GM06990 (cell line): Measurements from ENCODE around the gene RHOBTB3.
A peak's percentile ranks its signal among the peaks of the same experiment; 100 is the strongest.
"Not testable (repeated sequence)": the region's sequence is repeated elsewhere in the genome, so short reads cannot be mapped to it uniquely, and the experiment has no call there.

Experiments used
- DNase-seq: peaks from one replicate; pipeline ENCODE4 v3.0.0-alpha.2; 2011; ENCODE audit not compliant: insufficient read length; ENCODE audit errors: extremely low read depth
- H3K27me3 ChIP-seq: replicated peaks from 2 replicates; pipeline ENCODE4 v1.6.0; 2011; ENCODE audit warnings: low read length; ENCODE audit not compliant: control insufficient read depth, insufficient read depth
- H3K36me3 ChIP-seq: 2 replicates; pipeline ENCODE4 v1.5.1; 2011; ENCODE audit warnings: low read length; ENCODE audit not compliant: control insufficient read depth, insufficient read depth
- H3K4me3 ChIP-seq: replicated peaks from 2 replicates; pipeline ENCODE4 v1.5.1; 2011; ENCODE audit warnings: low read depth, mild to moderate bottlenecking, control low read depth, low read length
- CTCF ChIP-seq: IDR thresholded peaks from 2 replicates; pipeline ENCODE4 v1.5.1; 2011; ENCODE audit warnings: low read length, control low read depth, mild to moderate bottlenecking, inconsistent platforms; ENCODE audit not compliant: insufficient read depth, poor library complexity, severe bottlenecking

RHOBTB3 gene

GRCh38 chr5:95808686-95809413 lies 77.7 kb downstream of the RHOBTB3 start:
- H3K4me3 ChIP-seq: peak overlapping the region; percentile 23
- TF ChIP-seq CTCF: no peak
- DNase-seq: peak; percentile 86
- H3K27me3 ChIP-seq: no peaks in the 10 kb centered on the region
- H3K36me3 ChIP-seq: peaks cover 3% of the 10 kb centered on the region

GRCh38 chr5:95809414-95809960 lies 78.4 kb downstream of the RHOBTB3 start:
- Histone ChIP-seq H3K4me3 (no peak overlapping the region), H3K27me3 (no peaks in the 10 kb centered on the region), H3K36me3 (peaks cover 5% of the 10 kb centered on the region)
- DNase-seq: no peak
- TF ChIP-seq CTCF: no peak

- Histone ChIP-seq H3K4me3 (no peak overlapping the region), H3K27me3 (no peaks in the 10 kb centered on the region), H3K36me3 (peaks cover 9% of the 10 kb centered on the region)
- no peak for TF ChIP-seq CTCF
- no peak for DNase-seq
Measured at GRCh38 chr5:95810305-95811125, 79.4 kb downstream of the RHOBTB3 start.

GRCh38 chr5:95811126-95811423 lies 79.9 kb downstream of the RHOBTB3 start:
- H3K4me3 ChIP-seq, DNase-seq, H3K27me3 ChIP-seq: not testable (repeated sequence)
- peaks cover 10% of the 10 kb centered on the region for H3K36me3 ChIP-seq

GRCh38 chr5:95811461-95812073 lies 80.4 kb downstream of the RHOBTB3 start:
- not testable (repeated sequence) for DNase-seq, H3K4me3 ChIP-seq, H3K27me3 ChIP-seq
- H3K36me3 ChIP-seq: peaks cover 11% of the 10 kb centered on the region

- DNase-seq: no peak
- no peak for TF ChIP-seq CTCF
- no peak overlapping the region for H3K4me3 ChIP-seq
- peaks cover 13% of the 10 kb centered on the region for H3K36me3 ChIP-seq
- no peaks in the 10 kb centered on the region for H3K27me3 ChIP-seq
Measured at GRCh38 chr5:95812074-95812471, 80.9 kb downstream of the RHOBTB3 start.

- H3K36me3 ChIP-seq: peaks cover 13% of the 10 kb centered on the region
- H3K4me3 ChIP-seq, DNase-seq, H3K27me3 ChIP-seq: not testable (repeated sequence)
Measured at GRCh38 chr5:95813035-95813434, 81.9 kb downstream of the RHOBTB3 start.
